IMR-90 (cell line): ENCODE measurements around the gene TPH1. TPM values are rescaled to one million over a fixed set of nuclear protein-coding genes. Genes with fewer than 3 reads are reported as not detected.

Source experiments
- ATAC-seq: fragments of 200-7000 bp; cut with Tn5 transposase; 2 replicates; pipeline ENCODE4 v1.9.1; 2020; ENCODE audit warnings: low read depth, mild to moderate bottlenecking, moderate library complexity
- BruUV-seq: library from RNA; stranded (reverse); fragments of 400-500 nt; replicated peaks from 2 replicates; lab custom pipeline; 2021; lab: Mats Ljungman, UMichigan
- CTCF ChIA-PET: fragments of 300-600 bp; formaldehyde crosslinking; extraction: SDS; loops from one replicate; lab custom pipeline; 2021; ENCODE audit warnings: antibody characterized with exemption; lab: Yijun Ruan, JAX
- POLR2A ChIA-PET: fragments of 300-600 bp; sonication (Branson Sonifier 250); formaldehyde crosslinking; loops from one replicate; lab custom pipeline; 2022; ENCODE audit warnings: antibody characterized with exemption; ENCODE audit not compliant: unreplicated experiment; lab: Charles Lee
- DNase-seq: peaks from one replicate; pipeline ENCODE4 v3.0.0; 2013
- H2AFZ ChIP-seq: replicated peaks from 2 replicates; pipeline ENCODE3; 2013; ENCODE audit warnings: low read length, mild to moderate bottlenecking; ENCODE audit not compliant: poor library complexity
- H2AK5ac ChIP-seq: 2 replicates; pipeline ENCODE4 v1.6.1; 2013; ENCODE audit warnings: low read depth, low read length, inconsistent platforms
- H2AK9ac ChIP-seq: replicated peaks from 2 replicates; pipeline ENCODE3; 2013; ENCODE audit warnings: mild to moderate bottlenecking, low read depth, low read length, moderate library complexity; ENCODE audit not compliant: poor library complexity
- H2BK120ac ChIP-seq: 2 replicates; pipeline ENCODE4 v1.6.1; 2013; ENCODE audit warnings: low read depth, low read length, inconsistent platforms
- H2BK15ac ChIP-seq: 3 replicates; pipeline ENCODE4 v1.6.1; 2013; ENCODE audit warnings: low read depth, low read length, inconsistent platforms
- H2BK20ac ChIP-seq: 2 replicates; pipeline ENCODE4 v1.6.1; 2013; ENCODE audit warnings: low read depth, mild to moderate bottlenecking, inconsistent platforms, low read length, moderate library complexity
- H2BK5ac ChIP-seq: 2 replicates; pipeline ENCODE4 v1.6.1; 2013; ENCODE audit warnings: mild to moderate bottlenecking, low read depth, low read length, inconsistent platforms; ENCODE audit not compliant: poor library complexity, severe bottlenecking
- H3K14ac ChIP-seq: replicated peaks from 2 replicates; pipeline ENCODE4 v1.6.1; 2013; ENCODE audit warnings: low read depth, low read length, inconsistent platforms
- H3K18ac ChIP-seq: 2 replicates; pipeline ENCODE4 v1.6.1; 2013; ENCODE audit warnings: low read depth, low read length, control low read depth
- H3K23ac ChIP-seq: 2 replicates; pipeline ENCODE4 v1.6.1; 2013; ENCODE audit warnings: low read depth, low read length, inconsistent platforms
- H3K27ac ChIP-seq: 2 replicates; pipeline ENCODE4 v1.5.1; 2013; ENCODE audit warnings: mild to moderate bottlenecking, control low read depth, low read length; ENCODE audit not compliant: insufficient read depth
- H3K27me3 ChIP-seq: 2 replicates; pipeline ENCODE4 v1.6.1; 2013; ENCODE audit warnings: low read length; ENCODE audit not compliant: control insufficient read depth, insufficient read depth
- H3K36me3 ChIP-seq: 2 replicates; pipeline ENCODE4 v1.6.1; 2013; ENCODE audit warnings: low read length, mixed read lengths; ENCODE audit not compliant: control insufficient read depth, insufficient read depth
- H3K4ac ChIP-seq: 2 replicates; pipeline ENCODE4 v1.6.1; 2013; ENCODE audit warnings: low read depth, low read length, inconsistent platforms
- H3K4me1 ChIP-seq: 2 replicates; pipeline ENCODE4 v1.6.1; 2013; ENCODE audit warnings: low read length, mixed read lengths; ENCODE audit not compliant: control insufficient read depth, insufficient read depth
- H3K4me2 ChIP-seq: 2 replicates; pipeline ENCODE4 v1.6.1; 2013; ENCODE audit warnings: low read depth, mild to moderate bottlenecking, control low read depth, low read length, moderate library complexity
- H3K4me3 ChIP-seq: 2 replicates; pipeline ENCODE4 v1.5.1; 2013; ENCODE audit warnings: low read depth, mild to moderate bottlenecking, control low read depth, low read length, moderate library complexity; ENCODE audit not compliant: insufficient read depth
- H3K56ac ChIP-seq: 2 replicates; pipeline ENCODE4 v1.6.1; 2013; ENCODE audit warnings: low read length, inconsistent platforms; ENCODE audit not compliant: insufficient read depth; ENCODE audit errors: extremely low read depth
- H3K79me1 ChIP-seq, 2 experiments: 2 replicates each; pipeline ENCODE4 v1.6.1; 2013; ENCODE audit warnings: low read length in 2 of 2, inconsistent platforms in 1 of 2, low read depth in 1 of 2
- H3K9ac ChIP-seq: 2 replicates; pipeline ENCODE4 v1.6.1; 2013; ENCODE audit warnings: low read depth, low read length, control low read depth
- H3K9me1 ChIP-seq: 2 replicates; pipeline ENCODE4 v1.6.1; 2013; ENCODE audit warnings: low read length, inconsistent platforms; ENCODE audit not compliant: insufficient read depth
- H3K9me3 ChIP-seq: 2 replicates; pipeline ENCODE4 v1.6.1; 2013; ENCODE audit warnings: low read length; ENCODE audit not compliant: control insufficient read depth, insufficient read depth
- H4K20me1 ChIP-seq: 2 replicates; pipeline ENCODE4 v1.6.1; 2013; ENCODE audit warnings: low read length, inconsistent platforms; ENCODE audit not compliant: insufficient read depth
- H4K5ac ChIP-seq: 2 replicates; pipeline ENCODE4 v1.6.1; 2013; ENCODE audit warnings: mild to moderate bottlenecking, low read depth, low read length, control low read depth
- H4K8ac ChIP-seq, 2 experiments: 2 replicates each; pipeline ENCODE4 v1.6.1; 2013; ENCODE audit warnings: low read depth in 2 of 2, low read length in 2 of 2, control low read depth in 1 of 2, inconsistent platforms in 1 of 2
- H4K91ac ChIP-seq: 2 replicates; pipeline ENCODE4 v1.6.1; 2013; ENCODE audit warnings: low read depth, low read length, inconsistent platforms; ENCODE audit not compliant: insufficient read depth
- CEBPB ChIP-seq: IDR thresholded peaks from 2 replicates; pipeline ENCODE4 v1.6.1; 2012; ENCODE audit warnings: low read depth, low read length, improper control_type of control experiment
- CHD1 ChIP-seq: IDR thresholded peaks from 2 replicates; pipeline ENCODE4 v1.6.1; 2012; ENCODE audit warnings: low read depth, low read length, improper control_type of control experiment
- MAZ ChIP-seq: IDR thresholded peaks from 2 replicates; pipeline ENCODE4 v1.6.1; 2012; ENCODE audit warnings: low read depth, mild to moderate bottlenecking, low read length, improper control_type of control experiment, moderate library complexity, borderline replicate concordance
- RAD21 ChIP-seq: IDR thresholded peaks from 2 replicates; pipeline ENCODE4 v1.6.1; 2012; ENCODE audit warnings: low read length, improper control_type of control experiment
- SMC3 ChIP-seq: fragments of 150-350 bp; IDR thresholded peaks from 2 replicates; pipeline ENCODE4 v1.6.1; 2016; ENCODE audit warnings: low read depth, mild to moderate bottlenecking, antibody characterized with exemption, low read length, moderate library complexity
- dilution Hi-C: fragments of 300-500 bp; cut with HindIII; formaldehyde crosslinking; loops from one replicate; pipeline ENCODE4 v1.14.3; 2018; ENCODE audit warnings: low sequenced_read_pairs; ENCODE audit not compliant: unreplicated experiment
- in situ Hi-C: fragments of 300-500 bp; cut with MboI; formaldehyde crosslinking; loops from 3 replicates; pipeline ENCODE4 v1.14.3; 2019; ENCODE audit warnings: low sequenced_read_pairs, inconsistent platforms, mixed read lengths
- intact Hi-C: fragments of 100-400 bp; cut with micrococcal nuclease; formaldehyde crosslinking; loops from 2 replicates; pipeline ENCODE4 v1.10.0; 2022
- polyA plus RNA-seq, 3 experiments: library from polyadenylated mRNA; depleted of rRNA; stranded (reverse); fragments of >200 nt; gene quantifications; 2 replicates each; pipeline ENCODE4 v1.2.3, GENCODE V29; 2012; ENCODE audit warnings: low replicate concordance in 1 of 3
- total RNA-seq: library from RNA; depleted of rRNA; stranded (reverse); fragments of >200 nt; gene quantifications from 2 replicates; pipeline ENCODE4 v1.2.3, GENCODE V29; 2012
- TF ChIP-seq, protein P1 (sequence below): fragments of 150-350 bp; IDR thresholded peaks from 2 replicates; pipeline ENCODE4 v1.6.1; 2017; ENCODE audit warnings: mild to moderate bottlenecking, antibody characterized with exemption, low read length, low read depth

The TPH1 gene
- total and polyA plus RNA-seq, 2 of the 4 experiments (the other 2 are of a cell fraction), result under 0.01 to 0.07 TPM

DNA sequence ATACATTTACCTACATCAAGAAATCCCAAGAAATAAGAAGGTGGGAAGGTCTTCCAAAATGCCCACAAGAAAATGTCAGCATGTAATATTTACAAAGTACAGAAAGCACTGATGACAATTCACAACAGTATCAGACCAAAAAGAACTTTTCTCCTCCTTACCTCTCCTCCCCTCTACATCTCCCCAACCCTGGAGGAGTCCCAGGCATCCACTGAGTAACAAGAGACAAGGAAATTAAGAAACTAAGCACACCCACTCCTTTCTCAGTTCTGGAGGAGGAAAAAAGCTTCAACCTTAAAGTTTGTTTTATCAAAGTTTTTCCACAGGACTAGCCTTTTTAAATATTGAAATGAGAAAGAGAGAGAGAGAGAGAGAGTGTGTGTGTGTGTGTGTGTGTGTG is 31.2 kb downstream of the TPH1 start:
- CTCF ChIA-PET, result no interaction called here
- POLR2A ChIA-PET, result no interaction called here
- Histone ChIP-seq H2BK15ac (no peak overlapping the region), H4K8ac (no peak overlapping the region), H3K56ac (no peak overlapping the region), H4K20me1 (no peaks in the 10 kb centered on the region), H3K23ac (no peak overlapping the region), H2AK5ac (no peak overlapping the region), H3K9ac (no peak overlapping the region), H3K36me3 (no peaks in the 10 kb centered on the region), H2BK5ac (no peak overlapping the region), H3K4me3 (no peak overlapping the region), H4K5ac (no peak overlapping the region), H3K79me1 (peaks cover 5 to 11% of the 10 kb centered on the region in 2 experiments; a peak in 3 of 4 replicates), H2AFZ (no peak overlapping the region), H3K27ac (no peak overlapping the region), H2BK20ac (no peak overlapping the region), H3K18ac (no peak overlapping the region), H4K91ac (no peak overlapping the region), H2BK120ac (no peak overlapping the region), H2AK9ac (no peak overlapping the region), H3K4me1 (peaks cover 4% of the 10 kb centered on the region), H3K9me3 (no peaks in the 10 kb centered on the region), H3K9me1 (0 out of 2 replicates have a peak, but pooled peaks cover 6% of the 10 kb centered on the region), H3K4me2 (no peak overlapping the region), H3K4ac (no peak overlapping the region), H3K27me3 (peaks cover 4% of the 10 kb centered on the region; the same call in 1 of the 2 replicates), H3K14ac (no peak overlapping the region)
- ATAC-seq (no peak), DNase-seq (no peak)
- in situ Hi-C loops (no loop called here), dilution Hi-C loops (no loop called here), intact Hi-C loops (loop anchor here (5.0 kb wide), 1 partner anchor 92 kb away; the partner anchor contains the start of gene SAAL1)
- BruUV-seq, result no TSS peak
- TF ChIP-seq CEBPB (no peak), RAD21 (no peak), CHD1 (no peak), MAZ (no peak), SMC3 (no peak)
- TF ChIP-seq, protein P1, sequence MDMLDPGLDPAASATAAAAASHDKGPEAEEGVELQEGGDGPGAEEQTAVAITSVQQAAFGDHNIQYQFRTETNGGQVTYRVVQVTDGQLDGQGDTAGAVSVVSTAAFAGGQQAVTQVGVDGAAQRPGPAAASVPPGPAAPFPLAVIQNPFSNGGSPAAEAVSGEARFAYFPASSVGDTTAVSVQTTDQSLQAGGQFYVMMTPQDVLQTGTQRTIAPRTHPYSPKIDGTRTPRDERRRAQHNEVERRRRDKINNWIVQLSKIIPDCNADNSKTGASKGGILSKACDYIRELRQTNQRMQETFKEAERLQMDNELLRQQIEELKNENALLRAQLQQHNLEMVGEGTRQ, result no peak
